Mesendoderm (in vitro differentiated cells): Measurements from ENCODE around the gene CCDC141.

Experiments used
- DNase-seq: peaks from one replicate; pipeline ENCODE4 v3.0.0; 2013
- H2AK5ac ChIP-seq: 2 replicates; pipeline ENCODE4 v1.6.1; 2013; ENCODE audit warnings: low read length, inconsistent platforms
- H2BK120ac ChIP-seq: 2 replicates; pipeline ENCODE4 v1.6.1; 2013; ENCODE audit warnings: low read depth, mild to moderate bottlenecking, low read length, moderate library complexity, mixed read lengths
- H2BK15ac ChIP-seq: replicated peaks from 2 replicates; pipeline ENCODE4 v1.6.1; 2013; ENCODE audit warnings: low read depth, mild to moderate bottlenecking, moderate library complexity
- H2BK5ac ChIP-seq: 2 replicates; pipeline ENCODE4 v1.6.1; 2013; ENCODE audit warnings: low read length, inconsistent platforms
- H3K18ac ChIP-seq: 2 replicates; pipeline ENCODE4 v1.6.1; 2013; ENCODE audit warnings: mild to moderate bottlenecking, low read length, mixed read lengths
- H3K23ac ChIP-seq: one replicate; pipeline ENCODE4 v1.6.1; 2013; ENCODE audit warnings: low read length
- H3K27ac ChIP-seq: 2 replicates; pipeline ENCODE4 v1.5.1; 2013; ENCODE audit warnings: low read depth, mild to moderate bottlenecking, inconsistent platforms, low read length, moderate library complexity
- H3K27me3 ChIP-seq: 2 replicates; pipeline ENCODE4 v1.6.1; 2013; ENCODE audit warnings: low read length, control low read depth, mild to moderate bottlenecking, inconsistent platforms; ENCODE audit not compliant: insufficient read depth, poor library complexity
- H3K36me3 ChIP-seq: 2 replicates; pipeline ENCODE4 v1.6.1; 2013; ENCODE audit warnings: low read length, inconsistent platforms; ENCODE audit not compliant: control insufficient read depth, insufficient read depth
- H3K4ac ChIP-seq: one replicate; pipeline ENCODE4 v1.6.1; 2013; ENCODE audit warnings: low read depth, mild to moderate bottlenecking, low read length, moderate library complexity
- H3K4me1 ChIP-seq: 2 replicates; pipeline ENCODE4 v1.6.1; 2013; ENCODE audit warnings: low read depth, low read length, inconsistent platforms; ENCODE audit not compliant: control insufficient read depth
- H3K4me2 ChIP-seq: 2 replicates; pipeline ENCODE4 v1.6.1; 2013; ENCODE audit warnings: low read length
- H3K4me3 ChIP-seq: 2 replicates; pipeline ENCODE4 v1.5.1; 2013; ENCODE audit warnings: mild to moderate bottlenecking, low read length
- H3K56ac ChIP-seq: one replicate; pipeline ENCODE4 v1.6.1; 2013; ENCODE audit warnings: low read length
- H3K79me1 ChIP-seq: 2 replicates; pipeline ENCODE4 v1.6.1; 2013; ENCODE audit warnings: low read length, inconsistent platforms
- H3K79me2 ChIP-seq: 2 replicates; pipeline ENCODE4 v1.6.1; 2013; ENCODE audit warnings: mild to moderate bottlenecking, low read length; ENCODE audit not compliant: control insufficient read depth, insufficient read depth
- H3K9ac ChIP-seq: 2 replicates; pipeline ENCODE4 v1.6.1; 2013; ENCODE audit warnings: low read length, inconsistent platforms
- H4K5ac ChIP-seq: one replicate; pipeline ENCODE4 v1.6.1; 2013; ENCODE audit warnings: low read length
- H4K8ac ChIP-seq: one replicate; pipeline ENCODE4 v1.6.1; 2013; ENCODE audit warnings: low read depth, mild to moderate bottlenecking, control low read depth, low read length, moderate library complexity
- WGBS: extraction: QIAGEN DNeasy Blood & Tissue Kit; methylation state at CpG from one replicate; pipeline ENCODE4 v1.1.7; 2013; ENCODE audit warnings: low lambda C conversion rate, missing lambda C conversion rate; ENCODE audit not compliant: insufficient coverage; ENCODE audit errors: extremely low coverage; 5-methylcytosine and 5-hydroxymethylcytosine counted together

Gene CCDC141

GRCh38 chr2:178845566-178846457 lies 204.1 kb downstream of the CCDC141 start:
- no peaks in the 10 kb centered on the region for H3K36me3 ChIP-seq
- H4K8ac ChIP-seq: no peak overlapping the region
- H2BK15ac ChIP-seq: no peak overlapping the region
- WGBS: no CpG with 5 or more reads among the region's 2 CpGs
- no peak overlapping the region for H3K4me3 ChIP-seq
- H3K9ac ChIP-seq: no peak overlapping the region
- H3K79me2 ChIP-seq: no peaks in the 10 kb centered on the region
- no peak overlapping the region for H2BK120ac ChIP-seq
- no peak overlapping the region for H3K56ac ChIP-seq
- no peak overlapping the region for H3K4ac ChIP-seq
- H2BK5ac ChIP-seq: no peak overlapping the region
- no peak overlapping the region for H3K4me2 ChIP-seq
- H2AK5ac ChIP-seq: no peak overlapping the region
- no peak overlapping the region for H3K23ac ChIP-seq
- H3K79me1 ChIP-seq: no peaks in the 10 kb centered on the region
- no peak overlapping the region for H3K27ac ChIP-seq
- H4K5ac ChIP-seq: no peak overlapping the region
- H3K4me1 ChIP-seq: peaks cover 2% of the 10 kb centered on the region
- H3K18ac ChIP-seq: no peak overlapping the region
- no peaks in the 10 kb centered on the region for H3K27me3 ChIP-seq
- DNase-seq: no peak

- Histone ChIP-seq H3K27ac (no peak overlapping the region), H3K23ac (no peak overlapping the region), H2BK120ac (no peak overlapping the region), H3K9ac (no peak overlapping the region), H3K79me2 (no peaks in the 10 kb centered on the region), H4K8ac (no peak overlapping the region), H3K4ac (no peak overlapping the region), H3K56ac (no peak overlapping the region), H3K79me1 (no peaks in the 10 kb centered on the region), H4K5ac (no peak overlapping the region), H3K36me3 (no peaks in the 10 kb centered on the region), H3K27me3 (no peaks in the 10 kb centered on the region), H3K4me2 (no peak overlapping the region), H2BK5ac (no peak overlapping the region), H3K18ac (no peak overlapping the region), H3K4me3 (no peak overlapping the region), H2BK15ac (no peak overlapping the region), H2AK5ac (no peak overlapping the region), H3K4me1 (peaks cover 2% of the 10 kb centered on the region)
- no CpG with 5 or more reads among the region's 2 CpGs for WGBS
- DNase-seq: no peak
Measured at GRCh38 chr2:178844701-178845100, 205.2 kb downstream of the CCDC141 start.

GRCh38 chr2:178844269-178844668 lies 205.7 kb downstream of the CCDC141 start:
- Histone ChIP-seq H3K4ac (no peak overlapping the region), H3K79me1 (no peaks in the 10 kb centered on the region), H3K18ac (no peak overlapping the region), H2BK15ac (no peak overlapping the region), H2BK5ac (no peak overlapping the region), H3K9ac (no peak overlapping the region), H3K4me3 (no peak overlapping the region), H3K23ac (no peak overlapping the region), H3K4me1 (peaks cover 2% of the 10 kb centered on the region), H3K79me2 (no peaks in the 10 kb centered on the region), H3K27ac (no peak overlapping the region), H3K27me3 (no peaks in the 10 kb centered on the region), H3K4me2 (no peak overlapping the region), H3K56ac (no peak overlapping the region), H4K8ac (no peak overlapping the region), H2BK120ac (no peak overlapping the region), H4K5ac (no peak overlapping the region), H3K36me3 (no peaks in the 10 kb centered on the region), H2AK5ac (no peak overlapping the region)
- no CpG with 5 or more reads among the region's 4 CpGs for WGBS
- no peak for DNase-seq

GRCh38 chr2:178843697-178844096 lies 206.2 kb downstream of the CCDC141 start:
- Histone ChIP-seq H2BK15ac (no peak overlapping the region), H3K18ac (no peak overlapping the region), H3K79me2 (no peaks in the 10 kb centered on the region), H3K56ac (no peak overlapping the region), H3K27me3 (no peaks in the 10 kb centered on the region), H4K5ac (no peak overlapping the region), H3K79me1 (no peaks in the 10 kb centered on the region), H4K8ac (no peak overlapping the region), H3K4ac (no peak overlapping the region), H3K36me3 (no peaks in the 10 kb centered on the region), H3K9ac (no peak overlapping the region), H3K4me3 (no peak overlapping the region), H3K23ac (no peak overlapping the region), H3K4me1 (peaks cover 2% of the 10 kb centered on the region), H2BK120ac (no peak overlapping the region), H2BK5ac (no peak overlapping the region), H3K4me2 (no peak overlapping the region), H3K27ac (no peak overlapping the region), H2AK5ac (no peak overlapping the region)
- DNase-seq: no peak
- WGBS: no CpG with 5 or more reads among the region's 1 CpG

- peaks cover 4% of the 10 kb centered on the region for H3K4me1 ChIP-seq
- H3K56ac ChIP-seq: no peak overlapping the region
- no peak overlapping the region for H3K9ac ChIP-seq
- H3K4ac ChIP-seq: no peak overlapping the region
- H4K8ac ChIP-seq: no peak overlapping the region
- H2AK5ac ChIP-seq: no peak overlapping the region
- H3K23ac ChIP-seq: no peak overlapping the region
- H3K4me2 ChIP-seq: no peak overlapping the region
- WGBS: no CpG with 5 or more reads among the region's 4 CpGs
- H2BK120ac ChIP-seq: no peak overlapping the region
- no peak overlapping the region for H3K27ac ChIP-seq
- H3K27me3 ChIP-seq: no peaks in the 10 kb centered on the region
- no peak overlapping the region for H3K4me3 ChIP-seq
- H3K79me1 ChIP-seq: no peaks in the 10 kb centered on the region
- no peak overlapping the region for H2BK15ac ChIP-seq
- H3K79me2 ChIP-seq: no peaks in the 10 kb centered on the region
- no peak overlapping the region for H3K18ac ChIP-seq
- no peak overlapping the region for H2BK5ac ChIP-seq
- H3K36me3 ChIP-seq: no peaks in the 10 kb centered on the region
- no peak overlapping the region for H4K5ac ChIP-seq
- peak; percentile 92 for DNase-seq
Measured at GRCh38 chr2:178836807-178837206, 213.1 kb downstream of the CCDC141 start.

- Histone ChIP-seq H3K27ac (no peak overlapping the region), H3K27me3 (no peaks in the 10 kb centered on the region), H3K36me3 (no peaks in the 10 kb centered on the region), H3K4me2 (no peak overlapping the region), H3K23ac (no peak overlapping the region), H3K9ac (no peak overlapping the region), H3K18ac (no peak overlapping the region), H4K5ac (no peak overlapping the region), H2BK5ac (no peak overlapping the region), H3K79me2 (no peaks in the 10 kb centered on the region), H3K4me3 (no peak overlapping the region), H3K56ac (no peak overlapping the region), H3K79me1 (no peaks in the 10 kb centered on the region), H4K8ac (no peak overlapping the region), H3K4me1 (peaks cover 7% of the 10 kb centered on the region), H2BK15ac (no peak overlapping the region), H2BK120ac (no peak overlapping the region), H2AK5ac (no peak overlapping the region), H3K4ac (no peak overlapping the region)
- DNase-seq: no peak
- WGBS: no CpG with 5 or more reads among the region's 9 CpGs
Measured at GRCh38 chr2:178834086-178834485, 215.9 kb downstream of the CCDC141 start.
